ENCODE measurements around the gene ATL3. TPM values are rescaled to one million over a fixed set of nuclear protein-coding genes. Genes with fewer than 3 reads are reported as not detected.
"Not testable (repeated sequence)": the region's sequence is repeated elsewhere in the genome, so short reads cannot be mapped to it uniquely, and the experiment has no call there.

Gene ATL3
- polyA plus RNA-seq, 1 experiment, result 36.1 TPM

- no peak overlapping the region for H3K4me3 ChIP-seq (ENCODE audit: low read depth, low read length)
- POLR2A ChIA-PET, result no interaction called here
- no peaks in the 10 kb centered on the region for H3K36me3 ChIP-seq (ENCODE audit: control insufficient read depth, insufficient read depth, low read length)
- no peak for DNase-seq (ENCODE audit: low read depth)
- CTCF ChIA-PET, result interaction anchor here (0.6 to 1.5 kb wide), 4 partner anchors 12 to 450 kb away, joined by 3 to 5 read pairs (median 3); no protein-coding TSS in a partner anchor
- TF ChIP-seq, protein P1, sequence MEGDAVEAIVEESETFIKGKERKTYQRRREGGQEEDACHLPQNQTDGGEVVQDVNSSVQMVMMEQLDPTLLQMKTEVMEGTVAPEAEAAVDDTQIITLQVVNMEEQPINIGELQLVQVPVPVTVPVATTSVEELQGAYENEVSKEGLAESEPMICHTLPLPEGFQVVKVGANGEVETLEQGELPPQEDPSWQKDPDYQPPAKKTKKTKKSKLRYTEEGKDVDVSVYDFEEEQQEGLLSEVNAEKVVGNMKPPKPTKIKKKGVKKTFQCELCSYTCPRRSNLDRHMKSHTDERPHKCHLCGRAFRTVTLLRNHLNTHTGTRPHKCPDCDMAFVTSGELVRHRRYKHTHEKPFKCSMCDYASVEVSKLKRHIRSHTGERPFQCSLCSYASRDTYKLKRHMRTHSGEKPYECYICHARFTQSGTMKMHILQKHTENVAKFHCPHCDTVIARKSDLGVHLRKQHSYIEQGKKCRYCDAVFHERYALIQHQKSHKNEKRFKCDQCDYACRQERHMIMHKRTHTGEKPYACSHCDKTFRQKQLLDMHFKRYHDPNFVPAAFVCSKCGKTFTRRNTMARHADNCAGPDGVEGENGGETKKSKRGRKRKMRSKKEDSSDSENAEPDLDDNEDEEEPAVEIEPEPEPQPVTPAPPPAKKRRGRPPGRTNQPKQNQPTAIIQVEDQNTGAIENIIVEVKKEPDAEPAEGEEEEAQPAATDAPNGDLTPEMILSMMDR (IDR thresholded peaks at IDR 0.05; ENCODE audit: insufficient read depth, low read depth, low read length), result no peak
- no peaks in the 10 kb centered on the region for H3K27me3 ChIP-seq (ENCODE audit: control insufficient read depth, insufficient read depth, low read length)
These were observed 51.2 kb downstream of the ATL3 start for GRCh38 chr11:63619967-63620366.

DNA sequence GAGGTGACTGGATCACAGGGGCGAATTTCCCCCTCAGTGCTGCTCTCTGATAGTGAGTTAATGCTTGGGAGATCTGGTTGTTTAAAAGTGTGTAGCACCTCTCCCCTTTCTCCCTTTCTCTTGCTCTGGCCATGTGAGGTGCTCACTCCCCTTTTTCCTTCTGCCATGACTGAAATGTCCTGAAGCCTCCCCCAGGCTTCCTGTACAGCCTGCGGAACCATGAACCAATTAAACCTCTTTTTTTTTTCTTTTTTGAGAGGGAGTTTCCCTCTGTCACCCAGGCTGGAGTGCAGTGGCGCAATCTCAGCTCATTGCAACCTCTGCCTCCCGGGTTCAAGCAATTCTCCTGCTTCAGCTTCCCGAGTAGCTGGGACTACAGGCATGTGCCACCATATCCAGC, 53.5 kb downstream of the ATL3 start:
- POLR2A ChIA-PET, result interaction anchor here (0.6 kb wide), 1 partner anchor 64 kb away, joined by 5 read pairs; the partner anchor contains the start of gene RTN3
- CTCF ChIA-PET, result interaction anchor here (1.2 to 1.7 kb wide), 2 partner anchors 21 to 138 kb away, joined by 3 to 5 read pairs; no protein-coding TSS in a partner anchor
- not testable (repeated sequence) for H3K27me3 ChIP-seq (ENCODE audit: control insufficient read depth, insufficient read depth, low read length); H3K36me3 ChIP-seq (ENCODE audit: control insufficient read depth, insufficient read depth, low read length); DNase-seq (ENCODE audit: low read depth); H3K4me3 ChIP-seq (ENCODE audit: low read depth, low read length)

DNA sequence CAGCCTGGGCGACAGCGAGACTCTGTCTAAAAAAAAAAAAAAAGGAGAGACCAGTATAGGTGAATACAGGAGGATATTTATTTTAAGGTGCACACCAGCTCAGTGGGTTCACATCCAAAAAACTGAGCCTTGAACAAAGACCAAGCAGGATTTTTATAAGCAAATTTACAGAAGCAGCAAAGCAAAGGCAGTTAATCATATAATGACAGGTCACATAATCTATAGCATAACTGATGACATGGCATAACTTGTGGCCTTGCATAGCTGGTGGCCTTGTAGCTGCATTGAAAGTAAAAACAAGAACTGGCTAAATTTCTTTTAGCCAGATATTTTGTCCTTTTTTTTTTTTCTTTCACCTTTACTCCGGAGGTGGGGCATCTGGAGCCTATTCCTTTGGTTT, 54.2 kb downstream of the ATL3 start:
- H3K27me3 ChIP-seq (ENCODE audit: control insufficient read depth, insufficient read depth, low read length), result 0 out of 2 replicates have a peak, but pooled peaks cover 2% of the 10 kb centered on the region
- ChIA-PET POLR2A (no interaction called here), CTCF (interaction anchor here (0.6 to 0.8 kb wide), 2 partner anchors 19 to 124 kb away, joined by 3 read pairs; no protein-coding TSS in a partner anchor)
- TF ChIP-seq, protein P1 (IDR thresholded peaks at IDR 0.05; ENCODE audit: insufficient read depth, low read depth, low read length), result no peak
- DNase-seq (ENCODE audit: low read depth), result no peak
- H3K4me3 ChIP-seq (ENCODE audit: low read depth, low read length), result no peak overlapping the region
- no peaks in the 10 kb centered on the region for H3K36me3 ChIP-seq (ENCODE audit: control insufficient read depth, insufficient read depth, low read length)

DNA sequence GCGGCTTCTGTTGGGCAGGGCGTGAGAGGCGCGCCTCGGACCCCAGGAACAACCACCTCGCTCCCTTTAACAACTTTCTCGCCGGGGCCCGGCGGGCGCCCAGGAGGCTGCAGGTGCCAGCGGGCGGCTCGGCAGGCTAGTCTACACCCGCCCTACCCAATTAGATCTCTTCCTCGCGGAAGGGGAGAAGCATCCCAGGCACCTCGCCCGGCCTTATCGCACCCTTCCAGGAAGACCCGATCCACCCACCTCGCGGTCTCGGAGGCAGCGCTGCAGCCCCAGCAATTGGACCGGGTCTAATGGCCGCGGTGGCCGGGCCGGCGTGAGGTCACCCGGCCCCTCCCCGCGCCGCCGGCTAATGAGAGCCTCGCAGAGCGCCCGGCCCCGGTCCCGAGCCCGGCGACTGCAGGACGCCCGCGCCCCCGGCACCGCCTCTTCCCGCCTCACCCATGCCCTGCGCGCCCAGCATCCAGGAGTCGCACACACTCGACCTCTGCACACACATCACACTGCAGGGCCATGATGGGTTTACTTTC, 57.0 kb downstream of the ATL3 start, which contains the start of gene PLAAT3:
Gene PLAAT3, minus strand, starts transcription at position 298 of the 536 bp plus-strand sequence. CDS start 419 bp downstream, outside the sequence.
- H3K36me3 ChIP-seq (ENCODE audit: control insufficient read depth, insufficient read depth, low read length), result no peaks in the 10 kb centered on the region
- TF ChIP-seq, protein P1 (IDR thresholded peaks at IDR 0.05; ENCODE audit: insufficient read depth, low read depth, low read length), result no peak
- H3K27me3 ChIP-seq (ENCODE audit: control insufficient read depth, insufficient read depth, low read length), result peaks cover 2% of the 10 kb centered on the region; the same call in 1 of the 2 replicates
- no peak for DNase-seq (ENCODE audit: low read depth)
- POLR2A ChIA-PET, result no interaction called here
- CTCF ChIA-PET, result no interaction called here
- H3K4me3 ChIP-seq (ENCODE audit: low read depth, low read length), result peak within 1 kb of the TSS; percentile 45

DNA sequence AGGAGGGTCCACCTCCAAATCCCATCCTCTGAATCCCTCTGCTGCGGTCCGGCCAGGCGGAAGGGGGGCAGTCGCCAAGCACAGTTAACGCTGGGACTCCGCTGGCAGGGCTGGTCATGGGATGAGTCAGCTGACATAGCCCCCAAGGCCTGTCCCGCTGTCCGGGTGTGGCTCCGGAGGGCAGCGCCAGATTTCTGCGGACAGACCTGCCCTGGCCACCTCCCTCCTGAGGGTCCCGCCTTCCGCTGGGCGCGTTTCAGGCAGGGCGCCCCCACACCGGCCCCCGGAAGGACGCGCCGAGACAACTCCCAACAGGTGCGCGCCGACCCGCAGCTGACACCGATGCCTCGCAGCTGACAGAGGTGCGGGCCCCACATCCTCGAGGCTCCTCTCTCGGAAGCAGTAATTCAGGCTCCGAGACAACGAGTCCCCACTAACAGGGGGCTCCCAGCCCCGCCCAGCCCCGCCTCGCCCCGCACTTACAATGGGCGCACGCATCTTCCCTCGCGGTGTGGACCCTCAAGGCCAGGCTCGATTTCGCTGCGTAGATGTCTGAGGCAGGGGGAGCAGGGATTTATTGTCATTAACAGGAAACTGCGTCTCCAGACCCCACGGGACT, 57.5 kb downstream of the ATL3 start:
- TF ChIP-seq, protein P1 (IDR thresholded peaks at IDR 0.05; ENCODE audit: insufficient read depth, low read depth, low read length), result no peak
- H3K36me3 ChIP-seq (ENCODE audit: control insufficient read depth, insufficient read depth, low read length), result no peaks in the 10 kb centered on the region
- H3K4me3 ChIP-seq (ENCODE audit: low read depth, low read length), result peak overlapping the region; percentile 45
- no peak for DNase-seq (ENCODE audit: low read depth)
- CTCF ChIA-PET, result no interaction called here
- POLR2A ChIA-PET, result no interaction called here
- H3K27me3 ChIP-seq (ENCODE audit: control insufficient read depth, insufficient read depth, low read length), result peaks cover 2% of the 10 kb centered on the region; the same call in 1 of the 2 replicates

Data from BJ (cell line).